ENCODE data around the gene SYT7.
A peak's percentile ranks its signal among the peaks of the same experiment; 100 is the strongest.

Gene SYT7, protein sequence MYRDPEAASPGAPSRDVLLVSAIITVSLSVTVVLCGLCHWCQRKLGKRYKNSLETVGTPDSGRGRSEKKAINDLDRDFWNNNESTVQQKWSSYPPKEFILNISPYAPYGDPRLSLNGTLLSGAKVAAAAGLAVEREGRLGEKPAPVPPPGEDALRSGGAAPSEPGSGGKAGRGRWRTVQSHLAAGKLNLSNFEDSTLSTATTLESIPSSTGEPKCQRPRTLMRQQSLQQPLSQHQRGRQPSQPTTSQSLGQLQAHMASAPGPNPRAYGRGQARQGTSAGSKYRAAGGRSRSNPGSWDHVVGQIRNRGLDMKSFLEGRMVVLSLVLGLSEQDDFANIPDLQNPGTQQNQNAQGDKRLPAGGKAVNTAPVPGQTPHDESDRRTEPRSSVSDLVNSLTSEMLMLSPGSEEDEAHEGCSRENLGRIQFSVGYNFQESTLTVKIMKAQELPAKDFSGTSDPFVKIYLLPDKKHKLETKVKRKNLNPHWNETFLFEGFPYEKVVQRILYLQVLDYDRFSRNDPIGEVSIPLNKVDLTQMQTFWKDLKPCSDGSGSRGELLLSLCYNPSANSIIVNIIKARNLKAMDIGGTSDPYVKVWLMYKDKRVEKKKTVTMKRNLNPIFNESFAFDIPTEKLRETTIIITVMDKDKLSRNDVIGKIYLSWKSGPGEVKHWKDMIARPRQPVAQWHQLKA

DNA sequence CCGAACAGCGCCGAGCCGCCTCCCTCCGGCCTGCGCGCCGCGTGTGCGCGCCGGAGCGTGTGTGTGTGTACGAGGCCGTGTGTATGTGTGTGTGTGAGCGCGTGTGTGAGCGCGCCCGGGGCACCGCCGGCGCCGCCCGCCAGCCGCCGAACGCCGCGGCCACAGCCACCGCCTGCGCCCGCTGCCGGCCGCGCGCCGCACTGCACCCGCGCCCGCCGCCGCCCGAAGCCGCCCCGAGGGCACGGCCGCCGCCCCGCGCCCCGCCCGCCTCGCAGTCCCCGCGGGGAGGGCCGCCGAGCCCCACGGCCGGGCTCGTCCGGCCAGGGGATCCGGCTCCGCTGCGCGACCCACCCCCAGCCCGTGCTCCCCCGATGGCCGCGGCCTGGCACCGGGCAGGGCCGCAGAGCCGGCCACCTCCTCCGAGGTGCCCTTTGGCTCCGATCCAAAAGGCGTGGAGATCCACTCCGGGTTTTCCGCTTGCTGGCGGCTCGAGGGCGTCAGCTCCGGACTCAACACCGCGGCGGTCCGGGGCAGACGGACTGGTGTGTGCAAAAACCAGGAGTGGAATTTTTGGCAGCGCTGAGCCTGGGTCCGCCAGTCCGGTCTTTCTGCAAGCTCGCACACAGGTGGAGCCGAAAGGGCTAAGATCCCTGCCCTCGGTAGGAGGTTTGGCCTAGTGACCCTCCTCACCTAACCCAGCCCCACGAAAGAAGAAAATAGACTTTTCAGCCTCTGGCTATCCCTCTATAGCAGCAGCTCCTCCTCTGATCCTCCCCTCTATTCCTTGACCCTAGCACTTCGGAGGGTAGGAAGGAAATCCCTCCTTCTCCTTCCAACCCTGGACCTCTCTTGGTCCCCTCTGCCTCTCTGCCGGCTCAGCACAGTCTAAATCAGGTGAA lies at the start of gene SYT7:
SYT7 (minus strand) TSS at position 47 of the 899 bp plus-strand sequence. CDS start 256 bp downstream, outside the sequence.
- peak; percentile 95 for DNase-seq (ENCODE audit: low read depth)

DNA sequence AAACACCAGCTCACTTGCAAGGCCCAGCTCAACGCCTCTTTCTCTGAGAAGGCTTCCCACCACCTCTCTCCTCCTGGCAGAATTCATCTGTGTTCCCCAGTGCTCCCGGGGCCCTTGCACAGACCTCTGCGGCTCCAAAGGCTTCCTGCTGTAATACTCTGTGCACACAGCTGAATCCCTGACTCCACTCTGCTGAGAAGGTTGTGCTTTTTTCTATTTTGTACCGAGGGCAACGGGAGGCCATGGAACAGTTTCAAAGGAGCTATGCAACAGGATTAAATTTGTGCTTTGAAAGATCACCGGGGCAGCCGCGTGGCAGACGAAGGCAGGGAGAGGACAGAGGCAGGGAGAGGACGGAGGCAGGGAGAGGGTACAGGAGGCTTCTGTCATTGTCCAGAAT lies 49.2 kb upstream of the SYT7 start:
- no peak for DNase-seq (ENCODE audit: low read depth)

DNA sequence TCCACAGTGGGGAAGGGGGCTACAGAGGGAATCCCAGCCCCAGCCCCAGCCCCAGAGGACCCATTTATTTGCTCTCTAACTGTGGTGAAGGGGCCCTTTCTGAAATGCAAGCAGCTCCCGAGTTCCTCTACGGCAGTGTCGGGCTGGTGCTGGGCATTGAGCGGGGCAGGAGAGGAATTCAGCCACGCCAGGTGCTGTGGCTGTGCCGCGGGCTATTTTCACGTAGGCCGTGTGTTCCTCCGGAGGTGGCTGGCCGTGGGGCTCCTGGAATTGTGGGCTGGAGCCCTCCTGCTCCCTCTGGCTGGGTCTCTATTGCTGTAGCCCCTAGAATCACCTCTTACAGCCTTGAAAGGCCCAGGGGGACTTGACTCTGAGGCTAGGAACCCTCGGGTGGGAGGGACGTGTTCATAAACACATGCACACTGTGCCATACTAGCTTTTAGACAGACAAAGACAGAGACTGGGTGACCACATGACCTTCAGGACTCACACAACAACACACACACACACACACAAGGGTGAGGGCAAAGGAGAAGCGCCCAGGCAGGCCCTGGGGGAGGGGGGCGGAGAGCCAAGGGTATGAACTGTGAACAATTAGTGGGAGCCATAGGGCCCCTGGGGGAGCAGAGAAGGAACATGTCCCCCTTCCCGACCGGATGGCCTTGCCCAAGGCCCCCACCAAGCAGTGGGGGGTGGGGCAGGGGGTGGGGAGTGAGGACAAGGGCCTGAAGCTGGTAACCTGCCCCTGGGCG lies 48.4 kb upstream of the SYT7 start:
- DNase-seq (ENCODE audit: low read depth) = no peak

GRCh38 chr11:61628662-61628970 lies 47.7 kb upstream of the SYT7 start:
- DNase-seq (ENCODE audit: low read depth) = no peak

DNA sequence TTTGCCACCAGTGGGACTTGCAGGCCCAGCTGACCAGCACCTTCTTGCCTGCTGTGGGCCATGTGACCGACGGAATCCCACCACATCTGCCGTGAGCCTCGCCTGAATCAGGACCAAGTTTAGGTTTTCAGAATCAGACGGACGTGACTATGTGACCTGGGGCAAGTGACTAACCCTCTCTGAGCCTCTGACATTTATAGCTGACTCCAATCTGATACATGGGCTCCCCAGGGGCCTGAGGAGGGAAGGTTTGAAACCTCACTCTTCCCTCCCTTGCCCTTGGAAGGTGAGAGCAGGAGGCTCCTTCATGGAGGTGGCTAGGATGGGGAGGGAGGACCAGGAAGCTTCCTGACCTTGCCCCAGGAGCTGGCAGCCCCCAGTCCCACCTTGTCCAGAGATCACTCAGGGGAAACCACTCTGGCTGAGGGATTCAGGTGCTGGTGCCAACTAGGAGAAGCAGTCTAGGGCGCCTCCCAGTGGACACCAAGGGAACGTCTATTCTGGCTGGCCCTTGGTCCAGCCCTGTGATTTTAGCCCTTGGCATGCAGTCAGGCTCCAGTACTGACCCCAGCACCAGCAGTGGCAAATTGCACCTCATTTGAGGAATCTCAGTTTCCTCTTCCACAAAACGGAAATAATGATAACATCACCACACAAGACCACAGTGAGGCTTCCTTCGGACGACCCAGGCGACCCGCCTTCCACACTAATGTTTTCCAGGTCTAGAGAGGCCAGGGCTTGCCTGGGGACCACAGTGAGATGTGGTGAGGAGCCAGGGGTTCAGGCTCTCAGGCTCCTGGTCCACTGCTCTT lies 47.2 kb upstream of the SYT7 start:
- DNase-seq (ENCODE audit: low read depth) = peak; percentile 79

- no peak for DNase-seq (ENCODE audit: low read depth)
These were observed 45.9 kb upstream of the SYT7 start for GRCh38 chr11:61626580-61627380.

GRCh38 chr11:61625525-61625924 lies 44.6 kb upstream of the SYT7 start:
- DNase-seq (ENCODE audit: low read depth) = no peak

GRCh38 chr11:61621917-61622585 lies 41.2 kb upstream of the SYT7 start:
- DNase-seq (ENCODE audit: low read depth) = no peak

GRCh38 chr11:61619471-61620226 lies 38.8 kb upstream of the SYT7 start:
- no peak for DNase-seq (ENCODE audit: low read depth)

GRCh38 chr11:61618978-61619377 lies 38.1 kb upstream of the SYT7 start:
- no peak for DNase-seq (ENCODE audit: low read depth)

DNA sequence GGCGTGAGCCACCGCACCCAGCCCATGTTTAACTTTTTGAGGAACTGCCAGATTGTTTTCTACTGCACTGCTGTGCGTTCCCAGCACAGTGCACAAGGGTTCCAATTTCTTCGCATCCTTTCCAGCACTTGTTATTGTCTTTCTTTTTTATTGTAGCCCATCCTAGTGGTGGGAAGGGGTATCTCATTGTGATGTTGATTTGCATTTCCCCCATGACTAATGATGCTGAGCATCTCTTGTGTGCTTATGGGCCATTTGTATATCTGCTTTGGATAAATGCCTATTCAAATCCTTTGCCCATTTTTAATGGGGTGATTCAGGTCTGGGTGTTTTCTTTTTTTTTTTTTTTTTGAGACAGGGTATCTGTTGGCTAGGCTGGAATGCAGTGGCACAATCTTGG lies 36.6 kb upstream of the SYT7 start:
- DNase-seq (ENCODE audit: low read depth) = peak; percentile 54

- DNase-seq (ENCODE audit: low read depth) = peak; percentile 67
These were observed 35.6 kb upstream of the SYT7 start for GRCh38 chr11:61616434-61616833.

DNA sequence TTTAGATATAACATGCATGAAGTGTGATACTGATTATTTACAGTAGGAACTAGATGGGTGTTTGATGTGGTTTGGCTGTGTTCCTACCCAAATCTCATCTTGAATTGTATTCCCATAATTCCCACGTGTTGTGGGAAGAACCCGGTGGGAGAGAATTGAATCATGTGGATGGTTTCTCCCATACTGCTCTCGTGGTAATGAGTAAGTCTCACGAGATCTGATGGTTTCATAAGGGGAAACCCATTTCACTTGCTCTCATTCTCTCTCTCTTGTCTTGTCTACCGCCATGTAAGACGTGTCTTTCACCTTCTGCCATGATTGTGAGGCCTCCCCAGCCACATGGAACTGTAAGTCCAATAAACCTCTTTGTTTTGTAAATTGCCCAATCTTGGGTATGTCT lies 33.9 kb upstream of the SYT7 start:
- peak; percentile 42 for DNase-seq (ENCODE audit: low read depth)

- DNase-seq (ENCODE audit: low read depth) = no peak
These were observed 33.0 kb upstream of the SYT7 start for GRCh38 chr11:61613870-61614269.

DNA sequence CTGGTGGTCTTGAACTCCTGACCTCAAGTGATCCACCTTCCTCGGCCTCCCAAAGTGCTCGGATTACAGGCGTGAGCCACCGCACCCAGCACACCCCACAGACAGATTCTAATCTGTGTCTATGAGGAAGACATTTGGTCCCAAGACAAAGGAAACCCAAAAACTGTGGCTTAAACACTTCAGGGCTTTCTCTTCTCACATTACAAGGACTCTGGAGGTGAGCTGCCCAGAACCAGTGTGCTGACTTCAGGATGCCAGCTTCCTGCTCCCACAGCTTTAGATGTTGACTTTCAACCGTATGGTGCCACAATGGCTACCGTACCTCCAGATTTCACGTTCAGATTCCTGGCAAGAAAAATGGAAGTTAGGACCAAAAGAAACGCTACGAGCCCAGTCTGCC lies 32.2 kb upstream of the SYT7 start:
- DNase-seq (ENCODE audit: low read depth) = no peak

- DNase-seq (ENCODE audit: low read depth) = no peak
These were observed 30.4 kb upstream of the SYT7 start for GRCh38 chr11:61611309-61611708.

DNA sequence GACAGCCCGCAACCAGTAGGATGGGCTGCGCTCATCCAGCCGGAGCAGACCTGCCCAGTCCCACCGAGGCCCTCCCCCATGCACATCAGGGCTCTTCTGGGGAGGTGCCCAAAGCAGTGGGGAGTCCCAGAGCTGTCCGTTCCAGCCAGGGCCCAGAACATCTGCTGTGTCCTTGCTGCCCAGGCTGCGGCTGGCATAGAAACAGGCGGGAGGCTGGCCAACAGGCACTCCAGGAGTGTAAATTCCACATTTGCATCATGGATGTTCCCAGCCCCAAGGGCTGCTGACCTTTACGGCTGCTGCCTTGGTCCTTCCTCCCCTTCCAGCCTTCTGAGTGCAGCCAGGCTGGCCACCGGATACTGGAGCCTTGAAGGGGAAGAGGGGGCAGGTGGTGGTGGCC lies 30.0 kb upstream of the SYT7 start:
- DNase-seq (ENCODE audit: low read depth) = no peak

DNA sequence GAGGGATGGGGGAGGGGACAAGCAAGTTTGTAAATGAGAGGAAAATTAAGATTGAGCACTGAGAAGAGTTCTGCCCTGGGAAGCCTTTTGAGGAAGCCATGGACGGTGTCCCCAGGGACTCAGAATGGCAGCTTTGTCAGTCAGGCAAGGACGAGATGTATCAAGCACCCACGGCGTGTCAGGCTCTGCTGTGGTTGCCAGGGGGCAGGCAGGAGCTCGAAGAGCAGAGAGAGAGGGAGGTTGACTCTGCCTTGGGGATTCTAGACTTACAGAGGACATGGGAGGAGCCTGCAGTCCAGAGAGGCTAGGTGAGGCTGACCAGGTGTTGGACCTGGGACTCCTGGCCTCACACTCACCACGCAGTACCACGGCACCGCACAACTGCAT lies 29.1 kb upstream of the SYT7 start:
- DNase-seq (ENCODE audit: low read depth) = peak; percentile 23

All from ELR (cell line).